ENCODE results near the gene KLHL41.
"Not testable (repeated sequence)": the region's sequence is repeated elsewhere in the genome, so short reads cannot be mapped to it uniquely, and the experiment has no call there.

KLHL41 gene

DNA sequence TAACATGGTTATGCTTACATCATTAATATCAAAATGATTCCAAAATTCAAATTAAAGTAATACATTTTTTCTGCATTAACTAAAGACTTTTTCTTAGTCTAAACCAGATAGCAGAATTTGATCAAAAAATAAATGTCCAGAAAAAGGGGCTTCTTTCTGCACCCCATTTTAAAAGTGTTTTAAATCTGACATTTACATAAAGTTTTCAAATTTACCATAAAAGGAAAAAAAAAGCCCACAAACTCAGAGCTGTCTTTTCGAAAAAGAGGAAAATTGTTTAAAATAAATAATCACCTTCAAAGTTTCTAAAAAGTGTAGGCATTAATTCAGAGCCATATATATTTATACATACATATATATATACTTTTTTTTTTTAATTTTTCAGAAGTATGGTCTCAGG is 62.7 kb downstream of the KLHL41 start:
- no peak for FAIRE-seq
- no peak for DNase-seq (ENCODE audit: low spot score)

GRCh38 chr2:169572821-169573159 is 63.3 kb downstream of the KLHL41 start:
- no peak for DNase-seq (ENCODE audit: low spot score)
- no peak for FAIRE-seq

DNA sequence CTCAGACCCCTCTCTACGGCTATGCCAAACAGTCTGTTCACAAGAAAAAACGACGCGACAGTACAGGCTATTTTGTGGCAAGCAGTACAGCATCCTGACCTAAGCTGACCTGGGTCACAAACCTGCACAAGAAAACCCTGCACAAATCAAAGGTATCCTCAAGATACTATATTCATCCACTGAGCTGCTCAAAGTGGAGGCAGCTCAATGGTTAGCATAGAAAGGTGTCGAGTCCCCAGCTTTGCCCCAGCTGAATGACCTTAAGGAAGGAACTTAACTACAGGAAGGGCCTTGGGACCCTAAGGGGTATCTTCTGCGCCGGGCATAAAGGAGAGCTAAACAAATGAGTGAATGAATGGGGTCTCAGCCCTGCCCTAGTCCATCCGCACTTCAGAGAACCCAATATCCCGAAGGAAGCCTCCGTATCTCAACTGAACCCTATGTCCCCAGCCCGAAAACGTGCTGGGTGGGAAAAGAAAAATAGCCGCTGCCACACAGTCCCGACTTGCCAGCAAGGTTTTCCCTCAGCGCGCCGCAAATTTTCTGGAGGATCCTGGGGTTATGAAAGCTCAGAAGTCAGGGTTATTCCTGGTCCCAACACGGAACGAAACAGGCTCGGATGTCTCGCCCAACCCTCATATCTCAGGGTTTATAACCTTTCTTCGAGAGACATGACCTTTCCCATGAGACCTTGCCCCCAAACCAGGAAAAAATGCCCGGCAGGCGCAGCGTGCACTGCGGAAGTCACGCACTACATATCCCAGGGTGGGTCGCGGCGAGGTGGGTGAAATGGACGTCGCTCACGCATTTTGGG is 63.9 kb downstream of the KLHL41 start, which contains the start of gene FASTKD1:
FASTKD1 (minus strand) TSS at position 706 of the 814 bp plus-strand sequence. CDS start 1,836 bp downstream, outside the sequence.
- peak; percentile 79 for DNase-seq (ENCODE audit: low spot score)
- peak; percentile 85 for FAIRE-seq

GRCh38 chr2:169573974-169574299 is 64.4 kb downstream of the KLHL41 start:
- no peak for DNase-seq (ENCODE audit: low spot score)
- no peak for FAIRE-seq

DNA sequence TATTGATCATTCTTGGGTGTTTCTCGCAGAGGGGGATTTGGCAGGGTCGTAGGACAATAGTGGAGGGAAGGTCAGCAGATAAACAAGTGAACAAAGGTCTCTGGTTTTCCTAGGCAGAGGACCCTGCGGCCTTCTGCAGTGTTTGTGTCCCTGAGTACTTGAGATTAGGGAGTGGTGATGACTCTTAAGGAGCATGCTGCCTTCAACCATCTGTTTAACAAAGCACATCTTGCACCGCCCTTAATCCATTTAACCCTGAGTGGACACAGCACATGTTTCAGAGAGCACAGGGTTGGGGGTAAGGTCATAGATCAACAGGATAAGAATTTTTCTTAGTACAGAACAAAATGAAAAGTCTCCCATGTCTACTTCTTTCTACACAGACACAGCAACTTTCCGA is 65.0 kb downstream of the KLHL41 start:
- DNase-seq (ENCODE audit: low spot score); FAIRE-seq: not testable (repeated sequence)

DNA sequence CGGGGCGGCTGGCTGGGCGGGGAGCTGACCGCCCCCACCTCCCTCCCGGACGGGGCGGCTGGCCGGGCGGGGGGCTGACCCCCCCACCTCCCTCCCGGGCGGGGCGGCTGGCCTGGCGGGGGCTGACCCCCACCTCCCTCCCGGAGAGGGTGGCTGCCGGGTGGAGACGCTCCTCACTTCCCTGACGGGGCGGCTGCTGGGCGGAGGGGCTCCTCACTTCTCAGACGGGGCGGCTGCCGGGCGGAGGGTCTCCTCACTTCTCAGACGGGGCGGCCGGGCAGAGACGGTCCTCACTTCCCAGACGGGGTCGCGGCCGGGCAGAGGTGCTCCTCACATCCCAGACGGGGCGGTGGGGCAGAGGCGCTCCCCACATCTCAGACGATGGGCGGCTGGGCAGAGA is 65.8 kb downstream of the KLHL41 start:
- not testable (repeated sequence) for DNase-seq (ENCODE audit: low spot score); FAIRE-seq

All from RCC 7860 (cell line).